Adrenal gland (tissue), 5 donors: ENCODE measurements around the gene OSBPL2.

Source experiments
- POLR2A ChIP-seq, 2 donors: fragments of 450-650 bp; IDR thresholded peaks; one replicate each; pipeline ENCODE4 v1.6.1; 2017; ENCODE audit warnings: antibody characterized with exemption in 2 of 2, mild to moderate bottlenecking in 2 of 2, moderate library complexity in 1 of 2
- TF ChIP-seq, protein P1 (sequence below), 6 experiments: fragments of 450-650 bp in 4 of 6; fragments of 200-600 bp in 2 of 6; sonication (generic) in 1 of 6; IDR thresholded peaks; 1 replicate in 5 of 6; 2 replicates in 1 of 6; pipeline versions ENCODE4 v1.5.1 to v1.8.0; 2016 to 2021; ENCODE audit warnings: antibody characterized with exemption in 6 of 6, mild to moderate bottlenecking in 2 of 6, moderate library complexity in 1 of 6
- donor health status: DM: no; HTN: no; CAD: no.

DNA sequence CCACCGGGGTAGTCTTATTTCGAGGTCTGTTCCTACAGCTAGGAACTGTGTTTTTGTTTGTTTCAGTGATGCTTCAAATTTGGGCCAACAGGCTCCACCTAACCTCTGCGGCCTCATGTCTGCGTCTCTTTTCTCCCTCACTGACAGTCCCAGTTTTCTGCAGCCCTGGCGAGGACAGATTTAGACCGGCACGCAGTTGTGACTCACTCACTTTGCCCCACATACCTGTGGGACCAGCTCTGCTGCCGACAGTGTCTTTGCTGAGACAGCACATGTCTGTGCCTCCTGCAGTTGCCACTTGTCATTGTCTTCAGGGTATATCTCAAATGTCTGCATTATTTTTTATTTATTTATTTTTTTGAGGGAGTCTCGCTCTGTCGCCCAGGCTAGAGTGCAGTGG is 29.2 kb downstream of the OSBPL2 start:
- TF ChIP-seq, protein P1, sequence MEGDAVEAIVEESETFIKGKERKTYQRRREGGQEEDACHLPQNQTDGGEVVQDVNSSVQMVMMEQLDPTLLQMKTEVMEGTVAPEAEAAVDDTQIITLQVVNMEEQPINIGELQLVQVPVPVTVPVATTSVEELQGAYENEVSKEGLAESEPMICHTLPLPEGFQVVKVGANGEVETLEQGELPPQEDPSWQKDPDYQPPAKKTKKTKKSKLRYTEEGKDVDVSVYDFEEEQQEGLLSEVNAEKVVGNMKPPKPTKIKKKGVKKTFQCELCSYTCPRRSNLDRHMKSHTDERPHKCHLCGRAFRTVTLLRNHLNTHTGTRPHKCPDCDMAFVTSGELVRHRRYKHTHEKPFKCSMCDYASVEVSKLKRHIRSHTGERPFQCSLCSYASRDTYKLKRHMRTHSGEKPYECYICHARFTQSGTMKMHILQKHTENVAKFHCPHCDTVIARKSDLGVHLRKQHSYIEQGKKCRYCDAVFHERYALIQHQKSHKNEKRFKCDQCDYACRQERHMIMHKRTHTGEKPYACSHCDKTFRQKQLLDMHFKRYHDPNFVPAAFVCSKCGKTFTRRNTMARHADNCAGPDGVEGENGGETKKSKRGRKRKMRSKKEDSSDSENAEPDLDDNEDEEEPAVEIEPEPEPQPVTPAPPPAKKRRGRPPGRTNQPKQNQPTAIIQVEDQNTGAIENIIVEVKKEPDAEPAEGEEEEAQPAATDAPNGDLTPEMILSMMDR (IDR thresholded peaks at IDR 0.05): no peak
- TF ChIP-seq POLR2A (IDR thresholded peaks at IDR 0.05): peak in 1 of 2 donors; percentile 38
